ENCODE results near the gene PARP6.

DNA sequence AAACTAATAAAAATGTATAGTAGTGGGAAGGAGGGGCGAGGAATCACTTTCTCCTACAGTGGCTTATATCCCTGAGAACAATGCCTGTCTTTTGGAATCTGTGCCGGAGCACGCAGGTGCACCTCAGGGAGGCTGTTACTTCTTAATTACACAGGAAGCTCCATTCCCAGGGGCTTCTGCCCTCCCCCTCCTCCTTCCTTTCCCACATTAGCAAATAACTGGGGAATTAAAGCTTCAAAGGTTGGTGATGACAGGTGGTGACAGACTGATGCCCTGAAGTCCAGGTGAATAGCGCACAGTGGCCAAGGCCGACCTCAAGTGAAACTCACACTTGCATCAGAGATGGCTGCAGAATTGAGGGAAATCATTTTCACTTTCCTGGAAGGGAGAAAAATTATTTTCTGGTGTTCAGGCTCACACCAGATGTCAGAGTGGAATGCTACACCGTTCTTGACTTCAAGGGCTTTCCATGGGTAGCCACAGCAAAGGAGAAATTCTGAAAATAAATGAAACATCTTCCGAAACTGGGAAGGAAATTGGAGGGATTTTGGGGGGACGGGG, 78.4 kb downstream of the PARP6 start:
- TF ChIP-seq POLR2A (IDR thresholded peaks at IDR 0.05) (no peak), CTCF (IDR thresholded peaks at IDR 0.05) (no peak)

Data from body of pancreas (tissue), 4 donors.